Measurements from ENCODE around the gene MYOT.
"Not testable (repeated sequence)": the region's sequence is repeated elsewhere in the genome, so short reads cannot be mapped to it uniquely, and the experiment has no call there.

MYOT gene

GRCh38 chr5:137856916-137857862, 10.5 kb upstream of the MYOT start:
- no peak for DNase-seq

- DNase-seq, result no peak
Measured at GRCh38 chr5:137858223-137858916, 9.3 kb upstream of the MYOT start.

GRCh38 chr5:137858954-137859353, 8.7 kb upstream of the MYOT start:
- DNase-seq, result no peak

- DNase-seq, result no peak
Measured at GRCh38 chr5:137862251-137862650, 5.4 kb upstream of the MYOT start.

GRCh38 chr5:137863653-137864052, 4.0 kb upstream of the MYOT start:
- DNase-seq, result not testable (repeated sequence)

- DNase-seq, result no peak
Measured at GRCh38 chr5:137866541-137867388, 895 bp upstream of the MYOT start.

GRCh38 chr5:137870647-137871339, 3.1 kb downstream of the MYOT start:
- DNase-seq, result no peak

- no peak for DNase-seq
Measured at GRCh38 chr5:137871571-137871970, 3.9 kb downstream of the MYOT start.

- no peak for DNase-seq
Measured at GRCh38 chr5:137872466-137872865, 4.8 kb downstream of the MYOT start.

- no peak for DNase-seq
Measured at GRCh38 chr5:137876101-137876500, 8.4 kb downstream of the MYOT start.

GRCh38 chr5:137880313-137880712, 12.7 kb downstream of the MYOT start:
- peak; percentile 3 for DNase-seq

- no peak for DNase-seq
Measured at GRCh38 chr5:137887831-137888230, 20.2 kb downstream of the MYOT start.

GRCh38 chr5:137888466-137888862, 20.8 kb downstream of the MYOT start:
- DNase-seq, result no peak

GRCh38 chr5:137888863-137889759, 21.5 kb downstream of the MYOT start, which contains the start of gene PKD2L2:
PKD2L2 (plus strand) TSS chr5:137889457; CDS start chr5:137889492, 35 bp downstream.
- no peak for DNase-seq

GRCh38 chr5:137890845-137891244, 23.2 kb downstream of the MYOT start:
- no peak for DNase-seq

GRCh38 chr5:137891849-137892248, 24.2 kb downstream of the MYOT start:
- DNase-seq, result no peak

- DNase-seq, result no peak
Measured at GRCh38 chr5:137894586-137894985, 26.9 kb downstream of the MYOT start.

- DNase-seq, result no peak
Measured at GRCh38 chr5:137896560-137896959, 28.9 kb downstream of the MYOT start.

GRCh38 chr5:137899493-137899892, 31.8 kb downstream of the MYOT start:
- no peak for DNase-seq

- DNase-seq, result no peak
Measured at GRCh38 chr5:137901011-137901817, 33.6 kb downstream of the MYOT start.

Measured in NCI-H1694 treated with DMSO at 0.1 percent for 48 hours (cell line).